ENCODE measurements around the gene DEFB124.
"Not testable (repeated sequence)": the region's sequence is repeated elsewhere in the genome, so short reads cannot be mapped to it uniquely, and the experiment has no call there.

- not testable (repeated sequence) for TF ChIP-seq EZH2 (IDR thresholded peaks at IDR 0.05; ENCODE audit: borderline replicate concordance, low read length); CTCF (IDR thresholded peaks at IDR 0.05; ENCODE audit: low read length)
Measured at GRCh38 chr20:31521267-31521666, 46.3 kb upstream of the DEFB124 start.

Measured in OCI-LY1 (cell line).